ENCODE results near the gene LSM2.
A peak's percentile ranks its signal among the peaks of the same experiment; 100 is the strongest.

Gene LSM2

DNA sequence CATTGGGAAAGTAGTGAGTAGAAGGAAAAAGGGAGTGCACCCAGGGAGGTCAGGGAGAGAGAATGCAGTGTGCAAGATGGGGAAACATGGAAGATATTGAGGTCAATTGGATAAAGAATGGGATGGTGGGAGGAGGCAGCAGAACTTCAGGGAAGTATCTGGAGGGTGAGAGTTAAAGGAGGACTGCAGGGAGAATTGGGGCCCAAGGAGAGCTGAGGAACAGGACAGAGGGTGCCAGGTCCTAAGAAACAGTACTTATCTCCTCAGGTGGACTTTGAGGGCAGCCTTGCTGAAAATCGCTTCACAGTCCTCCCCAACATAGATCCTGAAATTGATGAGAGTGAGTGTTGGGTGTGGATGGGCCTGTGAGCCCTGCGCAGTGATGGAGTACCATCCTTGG is 48.5 kb downstream of the LSM2 start:
- no peak overlapping the region for H3K9ac ChIP-seq (ENCODE audit: low read length)
- no peak overlapping the region for H3K27ac ChIP-seq (ENCODE audit: low read length, poor library complexity, severe bottlenecking)
- WGBS, result 100% methylated on average over 2 of the region's 2 CpGs
- H3K18ac ChIP-seq (ENCODE audit: low read depth in 1 of 2, low read length in 2 of 2), result no peak overlapping the region
- H2BK5ac ChIP-seq (ENCODE audit: low read depth, low read length, poor library complexity, severe bottlenecking), result no peak overlapping the region
- no peak overlapping the region for H3K4me2 ChIP-seq (ENCODE audit: low read length, poor library complexity, severe bottlenecking)
- H3K4me3 ChIP-seq (ENCODE audit: insufficient read depth in 1 of 2, low read depth in 1 of 2, low read length in 2 of 2), result no peak overlapping the region
- no peak overlapping the region for H2BK12ac ChIP-seq (ENCODE audit: low read length in 2 of 2)
- no peak overlapping the region for H2BK15ac ChIP-seq (ENCODE audit: low read depth, poor library complexity, severe bottlenecking)
- no peak overlapping the region for H3K4ac ChIP-seq (ENCODE audit: low read depth in 1 of 2, low read length in 2 of 2)
- H2BK120ac ChIP-seq (ENCODE audit: low read depth, low read length), result no peak overlapping the region
- no peak overlapping the region for H2AFZ ChIP-seq (ENCODE audit: low read depth, low read length)
- no peak overlapping the region for H4K91ac ChIP-seq (ENCODE audit: low read length)
- no peaks in the 10 kb centered on the region for H3K9me3 ChIP-seq (ENCODE audit: control insufficient read depth, low read length)
- H3K36me3 ChIP-seq (ENCODE audit: control insufficient read depth in 1 of 2, insufficient read depth in 2 of 2, low read depth in 1 of 2, low read length in 2 of 2), result peaks cover 12 to 27% of the 10 kb centered on the region in 2 experiments
- no peaks in the 10 kb centered on the region for H3K79me1 ChIP-seq (replicated peaks; ENCODE audit: low read length, poor library complexity, severe bottlenecking)
- no peak overlapping the region for H3K23ac ChIP-seq (ENCODE audit: low read length in 2 of 2)
- H4K8ac ChIP-seq (ENCODE audit: low read length), result no peak overlapping the region
- no peak for DNase-seq
- no peak overlapping the region for H3K14ac ChIP-seq (ENCODE audit: low read length in 2 of 2)
- no peaks in the 10 kb centered on the region for H3K27me3 ChIP-seq (ENCODE audit: control insufficient read depth in 1 of 2, insufficient read depth in 1 of 2, low read length in 2 of 2)
- H2AK5ac ChIP-seq (ENCODE audit: low read length, severe bottlenecking), result no peak overlapping the region
- H3K4me1 ChIP-seq (ENCODE audit: control insufficient read depth, insufficient read depth, low read depth, low read length), result peaks cover 3% of the 10 kb centered on the region

DNA sequence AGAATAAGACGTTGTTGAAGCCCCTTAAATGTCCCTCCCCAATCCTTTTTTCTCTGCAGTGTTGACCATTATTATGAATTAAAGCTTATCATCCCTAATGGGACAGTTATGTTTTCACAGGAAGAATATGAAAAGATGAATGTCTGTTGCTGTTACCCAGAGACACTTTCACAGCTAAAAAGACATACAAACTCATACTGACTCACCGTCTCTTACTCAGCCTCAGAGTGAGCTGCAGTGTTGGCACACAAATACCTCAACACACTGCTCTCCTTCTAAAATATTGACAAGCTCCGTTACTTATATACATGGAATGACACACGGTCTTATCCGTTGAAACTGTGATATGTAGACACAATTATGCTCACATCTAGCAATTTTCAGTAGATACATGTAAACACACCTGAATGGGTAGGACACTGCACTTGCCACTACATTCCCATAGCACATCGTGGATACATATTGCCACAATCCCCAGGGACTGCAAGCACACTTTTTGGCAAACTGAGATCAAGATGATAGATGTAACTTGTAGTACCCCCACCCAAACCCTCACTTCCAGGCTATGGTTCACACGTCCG is 53.9 kb downstream of the LSM2 start:
- Histone ChIP-seq H3K9ac (ENCODE audit: low read length) (peak overlapping the region; percentile 48), H3K36me3 (ENCODE audit: control insufficient read depth in 1 of 2, insufficient read depth in 2 of 2, low read depth in 1 of 2, low read length in 2 of 2) (peaks cover 0 to 7% of the 10 kb centered on the region in 2 experiments), H2BK15ac (ENCODE audit: low read depth, poor library complexity, severe bottlenecking) (no peak overlapping the region), H3K23ac (ENCODE audit: low read length in 2 of 2) (no peak overlapping the region), H2BK120ac (ENCODE audit: low read depth, low read length) (no peak overlapping the region), H3K4me2 (ENCODE audit: low read length, poor library complexity, severe bottlenecking) (no peak overlapping the region), H3K4ac (ENCODE audit: low read depth in 1 of 2, low read length in 2 of 2) (peak overlapping the region in 1 of 2 experiments; percentile 40), H3K79me1 (replicated peaks; ENCODE audit: low read length, poor library complexity, severe bottlenecking) (no peaks in the 10 kb centered on the region), H3K4me3 (ENCODE audit: insufficient read depth in 1 of 2, low read depth in 1 of 2, low read length in 2 of 2) (no peak overlapping the region), H4K91ac (ENCODE audit: low read length) (no peak overlapping the region), H3K18ac (ENCODE audit: low read depth in 1 of 2, low read length in 2 of 2) (no peak overlapping the region), H3K27ac (ENCODE audit: low read length, poor library complexity, severe bottlenecking) (no peak overlapping the region), H2AFZ (ENCODE audit: low read depth, low read length) (no peak overlapping the region), H3K9me3 (ENCODE audit: control insufficient read depth, low read length) (no peaks in the 10 kb centered on the region), H3K27me3 (ENCODE audit: control insufficient read depth in 1 of 2, insufficient read depth in 1 of 2, low read length in 2 of 2) (no peaks in the 10 kb centered on the region), H2BK5ac (ENCODE audit: low read depth, low read length, poor library complexity, severe bottlenecking) (no peak overlapping the region), H3K4me1 (ENCODE audit: control insufficient read depth, insufficient read depth, low read depth, low read length) (peaks cover 4% of the 10 kb centered on the region), H2AK5ac (ENCODE audit: low read length, severe bottlenecking) (no peak overlapping the region), H3K14ac (ENCODE audit: low read length in 2 of 2) (no peak overlapping the region), H2BK12ac (ENCODE audit: low read length in 2 of 2) (no peak overlapping the region), H4K8ac (ENCODE audit: low read length) (no peak overlapping the region)
- DNase-seq, result peak; percentile 81
- WGBS, result 52% methylated on average over 7 of the region's 8 CpGs

DNA sequence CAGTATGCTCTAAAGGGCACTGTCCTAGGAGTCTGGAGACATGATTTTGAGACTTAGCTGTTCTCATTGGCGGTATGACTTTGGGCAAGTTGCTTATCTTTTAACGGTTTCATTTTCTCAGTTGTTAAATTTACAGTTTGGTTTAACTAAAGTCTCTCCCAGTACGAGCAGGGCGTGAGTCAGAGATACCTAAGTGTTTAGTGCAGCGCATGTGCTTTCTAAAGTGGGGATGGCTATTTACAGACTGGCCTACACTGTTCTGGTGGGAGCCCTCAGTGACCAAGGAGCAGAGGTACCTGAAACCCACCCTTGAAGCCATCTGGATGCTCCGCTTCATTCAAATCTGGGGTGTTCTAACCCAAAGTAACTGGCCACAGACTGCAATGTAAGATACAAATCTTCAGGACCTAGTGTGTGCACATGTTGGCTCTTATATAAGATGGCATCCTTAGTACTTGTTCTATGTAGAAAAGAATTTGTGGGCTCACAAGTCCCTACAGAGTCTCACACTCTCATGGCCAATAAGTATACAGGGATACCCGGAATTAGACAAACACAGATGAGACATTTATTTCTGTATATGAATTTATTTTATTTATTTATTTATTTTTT is 56.2 kb downstream of the LSM2 start:
- Histone ChIP-seq H3K4me3 (ENCODE audit: insufficient read depth in 1 of 2, low read depth in 1 of 2, low read length in 2 of 2) (no peak overlapping the region), H2BK5ac (ENCODE audit: low read depth, low read length, poor library complexity, severe bottlenecking) (no peak overlapping the region), H3K4me1 (ENCODE audit: control insufficient read depth, insufficient read depth, low read depth, low read length) (peaks cover 7% of the 10 kb centered on the region), H3K27ac (ENCODE audit: low read length, poor library complexity, severe bottlenecking) (peak overlapping the region; percentile 71), H3K9me3 (ENCODE audit: control insufficient read depth, low read length) (no peaks in the 10 kb centered on the region), H3K27me3 (ENCODE audit: control insufficient read depth in 1 of 2, insufficient read depth in 1 of 2, low read length in 2 of 2) (no peaks in the 10 kb centered on the region), H2BK120ac (ENCODE audit: low read depth, low read length) (no peak overlapping the region), H3K79me1 (replicated peaks; ENCODE audit: low read length, poor library complexity, severe bottlenecking) (no peaks in the 10 kb centered on the region), H3K23ac (ENCODE audit: low read length in 2 of 2) (no peak overlapping the region), H2AFZ (ENCODE audit: low read depth, low read length) (no peak overlapping the region), H3K4ac (ENCODE audit: low read depth in 1 of 2, low read length in 2 of 2) (no peak overlapping the region), H3K14ac (ENCODE audit: low read length in 2 of 2) (no peak overlapping the region), H2AK5ac (ENCODE audit: low read length, severe bottlenecking) (no peak overlapping the region), H4K91ac (ENCODE audit: low read length) (no peak overlapping the region), H3K36me3 (ENCODE audit: control insufficient read depth in 1 of 2, insufficient read depth in 2 of 2, low read depth in 1 of 2, low read length in 2 of 2) (peaks cover 0 to 15% of the 10 kb centered on the region in 2 experiments), H3K9ac (ENCODE audit: low read length) (no peak overlapping the region), H3K18ac (ENCODE audit: low read depth in 1 of 2, low read length in 2 of 2) (no peak overlapping the region), H2BK15ac (ENCODE audit: low read depth, poor library complexity, severe bottlenecking) (no peak overlapping the region), H2BK12ac (ENCODE audit: low read length in 2 of 2) (no peak overlapping the region), H4K8ac (ENCODE audit: low read length) (no peak overlapping the region), H3K4me2 (ENCODE audit: low read length, poor library complexity, severe bottlenecking) (no peak overlapping the region)
- DNase-seq, result peak; percentile 87
- WGBS, result 36% methylated on average over 6 of the region's 7 CpGs

DNA sequence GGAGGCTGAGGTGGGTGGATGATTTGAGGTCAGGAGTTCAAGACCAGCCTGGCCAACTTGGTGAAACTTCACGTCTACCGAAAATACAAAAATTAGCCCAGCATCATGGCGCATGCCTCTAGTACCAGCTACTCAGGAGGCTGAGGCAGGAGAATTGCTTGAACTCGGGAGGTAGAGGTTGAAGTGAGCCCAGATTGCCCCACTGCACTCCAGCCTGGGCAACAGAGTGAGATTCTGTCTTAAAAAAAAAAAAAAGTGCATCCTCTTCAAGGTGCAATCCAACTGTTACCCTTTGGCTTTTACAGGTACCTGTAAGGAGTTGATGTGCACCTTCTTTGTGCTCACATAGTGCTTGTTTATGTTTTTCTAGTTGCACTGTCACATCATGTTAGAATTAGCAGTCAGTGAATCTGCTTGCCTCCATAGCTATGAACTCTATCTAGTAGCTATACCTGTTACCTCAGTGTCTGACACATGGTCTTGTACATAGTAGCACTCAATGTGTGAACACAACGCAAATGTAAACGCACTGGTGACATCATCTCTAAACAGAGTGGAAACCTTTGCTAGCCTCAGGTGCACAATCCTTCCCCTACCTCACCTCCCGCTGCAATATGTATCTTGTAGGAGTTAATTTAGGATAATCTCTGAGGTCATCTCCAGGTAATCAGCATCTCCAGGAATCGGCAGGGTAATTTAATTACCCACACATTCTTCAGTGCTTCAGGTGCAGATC is 57.3 kb downstream of the LSM2 start:
- H2BK5ac ChIP-seq (ENCODE audit: low read depth, low read length, poor library complexity, severe bottlenecking), result no peak overlapping the region
- no peak overlapping the region for H3K4me2 ChIP-seq (ENCODE audit: low read length, poor library complexity, severe bottlenecking)
- no peak overlapping the region for H2AFZ ChIP-seq (ENCODE audit: low read depth, low read length)
- no peak overlapping the region for H3K9ac ChIP-seq (ENCODE audit: low read length)
- 91% methylated on average over 5 of the region's 8 CpGs for WGBS
- no peak overlapping the region for H2AK5ac ChIP-seq (ENCODE audit: low read length, severe bottlenecking)
- H3K27me3 ChIP-seq (ENCODE audit: control insufficient read depth in 1 of 2, insufficient read depth in 1 of 2, low read length in 2 of 2), result no peaks in the 10 kb centered on the region
- H3K9me3 ChIP-seq (ENCODE audit: control insufficient read depth, low read length), result no peaks in the 10 kb centered on the region
- no peak overlapping the region for H2BK120ac ChIP-seq (ENCODE audit: low read depth, low read length)
- H3K27ac ChIP-seq (ENCODE audit: low read length, poor library complexity, severe bottlenecking), result no peak overlapping the region
- H3K14ac ChIP-seq (ENCODE audit: low read length in 2 of 2), result no peak overlapping the region
- peak overlapping the region in 1 of 2 experiments; percentile 34 for H3K23ac ChIP-seq (ENCODE audit: low read length in 2 of 2)
- peak overlapping the region; percentile 25 to 39 for H3K18ac ChIP-seq (ENCODE audit: low read depth in 1 of 2, low read length in 2 of 2)
- peak overlapping the region in 1 of 2 experiments; percentile 48 for H3K4ac ChIP-seq (ENCODE audit: low read depth in 1 of 2, low read length in 2 of 2)
- no peak overlapping the region for H3K4me3 ChIP-seq (ENCODE audit: insufficient read depth in 1 of 2, low read depth in 1 of 2, low read length in 2 of 2)
- peaks cover 0 to 19% of the 10 kb centered on the region in 2 experiments for H3K36me3 ChIP-seq (ENCODE audit: control insufficient read depth in 1 of 2, insufficient read depth in 2 of 2, low read depth in 1 of 2, low read length in 2 of 2)
- peak overlapping the region in 1 of 2 experiments; percentile 31 for H2BK12ac ChIP-seq (ENCODE audit: low read length in 2 of 2)
- no peaks in the 10 kb centered on the region for H3K79me1 ChIP-seq (replicated peaks; ENCODE audit: low read length, poor library complexity, severe bottlenecking)
- H3K4me1 ChIP-seq (ENCODE audit: control insufficient read depth, insufficient read depth, low read depth, low read length), result peaks cover 7% of the 10 kb centered on the region
- DNase-seq, result no peak
- no peak overlapping the region for H4K8ac ChIP-seq (ENCODE audit: low read length)
- H4K91ac ChIP-seq (ENCODE audit: low read length), result no peak overlapping the region
- no peak overlapping the region for H2BK15ac ChIP-seq (ENCODE audit: low read depth, poor library complexity, severe bottlenecking)
